Esophagus squamous epithelium (tissue), 5 donors: ENCODE measurements around the gene CHI3L1. TPM values are rescaled to one million over a fixed set of nuclear protein-coding genes. Genes with fewer than 3 reads are reported as not detected.
A peak's percentile ranks its signal among the peaks of the same experiment; 100 is the strongest.

ENCODE experiments used
- DNase-seq: peaks from one replicate; lab custom pipeline; 2025; lab: John Stamatoyannopoulos, UW
- H3K27ac ChIP-seq, 4 donors: fragments of 200-600 bp; sonication (generic); one replicate each; pipeline ENCODE4 v1.5.1; 2016 to 2019; ENCODE audit warnings: mild to moderate bottlenecking in 1 of 4
- H3K27me3 ChIP-seq, 4 donors: fragments of 200-600 bp; sonication (generic); 1 replicate in 3 of 4; 2 replicates in 1 of 4; pipeline versions ENCODE4 v1.5.1 to v1.6.0; 2017 to 2021; ENCODE audit warnings: antibody characterized with exemption in 1 of 4
- H3K36me3 ChIP-seq, 3 donors: fragments of 200-600 bp; sonication (generic); one replicate each; pipeline ENCODE4 v1.5.1; 2016 to 2019
- H3K4me1 ChIP-seq, 3 donors: fragments of 200-600 bp; sonication (generic); one replicate each; pipeline ENCODE4 v1.5.1; 2017 to 2019
- H3K4me3 ChIP-seq, 4 donors: fragments of 200-600 bp; sonication (generic); 1 replicate in 3 of 4; 2 replicates in 1 of 4; pipeline ENCODE4 v1.5.1; 2016 to 2019; ENCODE audit warnings: mild to moderate bottlenecking in 2 of 4, moderate library complexity in 1 of 4
- H3K9me3 ChIP-seq, 3 donors: fragments of 200-600 bp; sonication (generic); one replicate each; pipeline ENCODE4 v1.5.1; 2016 to 2019
- CTCF ChIP-seq, 6 experiments: fragments of 450-650 bp in 4 of 6; fragments of 200-600 bp in 2 of 6; sonication (generic) in 2 of 6; IDR thresholded peaks; one replicate each; pipeline ENCODE4 v1.5.1; 2016 to 2019; ENCODE audit warnings: antibody characterized with exemption in 6 of 6, mild to moderate bottlenecking in 4 of 6, moderate library complexity in 4 of 6
- POLR2A ChIP-seq, 4 donors: fragments of 450-650 bp; IDR thresholded peaks; one replicate each; pipeline ENCODE4 v1.6.1; 2017; ENCODE audit warnings: antibody characterized with exemption in 4 of 4, mild to moderate bottlenecking in 4 of 4, moderate library complexity in 3 of 4
- WGBS, 2 donors: methylation state at CpG; one replicate each; pipeline ENCODE4 v1.1.5; 2018; 5-methylcytosine and 5-hydroxymethylcytosine counted together
- intact Hi-C: fragments of 100-400 bp; cut with DNase I; formaldehyde crosslinking; loops from one replicate; pipeline ENCODE4 v1.15.0; 2022
- total RNA-seq, 4 donors: library from RNA; depleted of rRNA; stranded (reverse); fragments of >200 nt; gene quantifications; one replicate each; pipeline ENCODE4 v1.1.0, GENCODE V29; 2016
- donor health status: DM: yes; HTN: yes; CAD: no.

Gene CHI3L1
- total RNA-seq, 4 donors from 2014 or later: 0.38 to 10.9 (median 9.1) TPM

- no peak for TF ChIP-seq CTCF (IDR thresholded peaks at IDR 0.05)
- no peak for TF ChIP-seq POLR2A (IDR thresholded peaks at IDR 0.05)
- no peaks in the 10 kb centered on the region for H3K36me3 ChIP-seq
- no peak overlapping the region for H3K4me3 ChIP-seq
- H3K4me1 ChIP-seq: peaks cover 25 to 40% (median 27%) of the 10 kb centered on the region in 3 donors
- intact Hi-C loops: no loop called here
- no peak for DNase-seq
- WGBS, 2 donors: 21 to 25% methylated on average over 7 of the region's 7 CpGs
- no peaks in the 10 kb centered on the region for H3K9me3 ChIP-seq
- H3K27me3 ChIP-seq: no peaks in the 10 kb centered on the region
- peak overlapping the region; percentile 48 to 80 (median 62) for H3K27ac ChIP-seq
These were observed 791 bp upstream of the CHI3L1 start for GRCh38 chr1:203187304-203187685.

- intact Hi-C loops: no loop called here
- no peak for DNase-seq
- Histone ChIP-seq H3K4me3 (no peak overlapping the region), H3K4me1 (peaks cover 25 to 40% (median 27%) of the 10 kb centered on the region in 3 donors), H3K27me3 (no peaks in the 10 kb centered on the region), H3K9me3 (no peaks in the 10 kb centered on the region), H3K27ac (peak overlapping the region; percentile 48 to 80 (median 62)), H3K36me3 (no peaks in the 10 kb centered on the region)
- TF ChIP-seq CTCF (IDR thresholded peaks at IDR 0.05) (no peak), POLR2A (IDR thresholded peaks at IDR 0.05) (no peak)
- WGBS, 2 donors: 39 to 62% methylated on average over 4 to 5 of the region's 5 CpGs
These were observed 436 bp downstream of the CHI3L1 start for GRCh38 chr1:203186091-203186445.

GRCh38 chr1:203185585-203185984, 919 bp downstream of the CHI3L1 start:
- Histone ChIP-seq H3K27me3 (no peaks in the 10 kb centered on the region), H3K4me3 (no peak overlapping the region), H3K9me3 (no peaks in the 10 kb centered on the region), H3K36me3 (no peaks in the 10 kb centered on the region), H3K4me1 (peaks cover 25 to 40% (median 27%) of the 10 kb centered on the region in 3 donors), H3K27ac (peak overlapping the region; percentile 41 to 80 (median 55))
- WGBS, 2 donors: 63 to 75% methylated on average over 3 to 4 of the region's 4 CpGs
- DNase-seq: no peak
- intact Hi-C loops: no loop called here
- TF ChIP-seq CTCF (IDR thresholded peaks at IDR 0.05) (no peak), POLR2A (IDR thresholded peaks at IDR 0.05) (no peak)

GRCh38 chr1:203185061-203185461, 1.4 kb downstream of the CHI3L1 start:
- 67 to 79% methylated on average over 2 to 4 of the region's 10 CpGs for WGBS, 2 donors
- Histone ChIP-seq H3K4me3 (no peak overlapping the region), H3K36me3 (no peaks in the 10 kb centered on the region), H3K9me3 (no peaks in the 10 kb centered on the region), H3K27me3 (no peaks in the 10 kb centered on the region), H3K27ac (peak overlapping the region in 3 of 4 donors; percentile 41 to 62 (median 48)), H3K4me1 (peaks cover 25 to 40% (median 27%) of the 10 kb centered on the region in 3 donors)
- DNase-seq: no peak
- intact Hi-C loops: no loop called here
- TF ChIP-seq CTCF (IDR thresholded peaks at IDR 0.05) (no peak), POLR2A (IDR thresholded peaks at IDR 0.05) (no peak)

GRCh38 chr1:203184467-203184866, 2.0 kb downstream of the CHI3L1 start:
- Histone ChIP-seq H3K36me3 (no peaks in the 10 kb centered on the region), H3K4me3 (no peak overlapping the region), H3K27ac (peak overlapping the region in 1 of 4 donors; percentile 14), H3K9me3 (no peaks in the 10 kb centered on the region), H3K4me1 (peaks cover 25 to 40% (median 27%) of the 10 kb centered on the region in 3 donors), H3K27me3 (no peaks in the 10 kb centered on the region)
- intact Hi-C loops: no loop called here
- DNase-seq: no peak
- TF ChIP-seq CTCF (IDR thresholded peaks at IDR 0.05) (peak in 1 of 6 experiments; percentile 8), POLR2A (IDR thresholded peaks at IDR 0.05) (no peak)
- 100% methylated on average over 1 of the region's 4 CpGs; no CpG with 5 or more reads in 1 of the 2 donors for WGBS, 2 donors
